HEK293 (cell line): ENCODE results near the gene SPEM1.

Source experiments
- ATF2 ChIP-seq: fragments of 450-650 bp; formaldehyde crosslinking; IDR thresholded peaks from 2 replicates; pipeline ENCODE4 v1.5.1; 2016; ENCODE audit warnings: missing biosample characterization, missing genetic modification characterization, low read depth
- CTCF ChIP-seq: fragments of 450-650 bp; formaldehyde crosslinking; IDR thresholded peaks from 2 replicates; pipeline ENCODE4 v1.5.1; 2016; ENCODE audit warnings: missing biosample characterization, missing genetic modification characterization
- MZF1 ChIP-seq: fragments of 450-650 bp; formaldehyde crosslinking; IDR thresholded peaks from 2 replicates; pipeline ENCODE4 v1.5.1; 2017; ENCODE audit warnings: missing biosample characterization, missing genetic modification characterization, borderline replicate concordance
- PBX3 ChIP-seq: sonication (generic); formaldehyde crosslinking; IDR thresholded peaks from 2 replicates; pipeline ENCODE4 v1.8.1; 2022; ENCODE audit warnings: mild to moderate bottlenecking, moderate library complexity, missing genetic modification reagents
- YY1 ChIP-seq: fragments of 450-650 bp; formaldehyde crosslinking; IDR thresholded peaks from 2 replicates; pipeline ENCODE4 v1.5.1; 2018; ENCODE audit warnings: missing biosample characterization, missing genetic modification characterization
- ZBTB21 ChIP-seq: fragments of 450-650 bp; formaldehyde crosslinking; IDR thresholded peaks from 2 replicates; pipeline ENCODE4 v1.5.1; 2017; ENCODE audit warnings: missing biosample characterization, missing genetic modification characterization
- ZBTB48 ChIP-seq: fragments of 450-650 bp; formaldehyde crosslinking; IDR thresholded peaks from 2 replicates; pipeline ENCODE4 v1.5.1; 2016; ENCODE audit warnings: missing biosample characterization, missing genetic modification characterization

GRCh38 chr17:7391307-7391706 is 28.8 kb upstream of the SPEM1 start:
- TF ChIP-seq CTCF (tag by site-specific recombination) = no peak
- TF ChIP-seq ATF2 (tag by site-specific recombination) = no peak
- no peak for TF ChIP-seq MZF1 (tag by site-specific recombination)
- TF ChIP-seq PBX3 (CRISPR knock-in tag) = no peak
- no peak for TF ChIP-seq YY1 (tag by site-specific recombination)
- no peak for TF ChIP-seq ZBTB21 (tag by site-specific recombination)
- no peak for TF ChIP-seq ZBTB48 (tag by site-specific recombination)
